HUES6 (cell line): ENCODE measurements around the gene C9orf85.
"Not testable (repeated sequence)": the region's sequence is repeated elsewhere in the genome, so short reads cannot be mapped to it uniquely, and the experiment has no call there.

Source experiments
- H3K27ac ChIP-seq: 2 replicates; pipeline ENCODE4 v1.7.0; 2013; ENCODE audit warnings: low read depth, mild to moderate bottlenecking, low read length, inconsistent platforms
- H3K27me3 ChIP-seq: 2 replicates; pipeline ENCODE4 v1.6.1; 2013; ENCODE audit warnings: low read length; ENCODE audit not compliant: control insufficient read depth, insufficient read depth
- H3K36me3 ChIP-seq: 2 replicates; pipeline ENCODE4 v1.6.1; 2013; ENCODE audit warnings: low read length; ENCODE audit not compliant: control insufficient read depth, insufficient read depth
- H3K4me1 ChIP-seq: 2 replicates; pipeline ENCODE4 v1.6.1; 2013; ENCODE audit warnings: low read length; ENCODE audit not compliant: control insufficient read depth, insufficient read depth
- H3K4me3 ChIP-seq: 2 replicates; pipeline ENCODE4 v1.5.1; 2013; ENCODE audit warnings: low read depth, low read length
- H3K9ac ChIP-seq: one replicate; pipeline ENCODE4 v1.6.1; 2013; ENCODE audit warnings: mild to moderate bottlenecking, low read length
- H3K9me3 ChIP-seq: 2 replicates; pipeline ENCODE4 v1.6.1; 2013; ENCODE audit warnings: low read depth, low read length; ENCODE audit not compliant: control insufficient read depth, insufficient read depth

The C9orf85 gene

GRCh38 chr9:72007726-72008125 lies 96.3 kb downstream of the C9orf85 start:
- not testable (repeated sequence) for H3K9ac ChIP-seq, H3K4me3 ChIP-seq, H3K27me3 ChIP-seq, H3K27ac ChIP-seq, H3K36me3 ChIP-seq, H3K9me3 ChIP-seq
- H3K4me1 ChIP-seq, result peaks cover 11% of the 10 kb centered on the region

- Histone ChIP-seq H3K27ac (no peak overlapping the region), H3K27me3 (no peaks in the 10 kb centered on the region), H3K9ac (no peak overlapping the region), H3K4me3 (no peak overlapping the region), H3K36me3 (no peaks in the 10 kb centered on the region), H3K9me3 (no peaks in the 10 kb centered on the region), H3K4me1 (peaks cover 4% of the 10 kb centered on the region; the same call in 1 of the 2 replicates)
Observed at GRCh38 chr9:72012646-72013045, 101.2 kb downstream of the C9orf85 start.

- Histone ChIP-seq H3K9me3 (no peaks in the 10 kb centered on the region), H3K27me3 (no peaks in the 10 kb centered on the region), H3K4me1 (no peaks in the 10 kb centered on the region), H3K4me3 (no peak overlapping the region), H3K36me3 (no peaks in the 10 kb centered on the region), H3K27ac (no peak overlapping the region), H3K9ac (no peak overlapping the region)
Observed at GRCh38 chr9:72013292-72013760, 101.9 kb downstream of the C9orf85 start.

GRCh38 chr9:72022841-72023240 lies 111.4 kb downstream of the C9orf85 start:
- H3K36me3 ChIP-seq, result no peaks in the 10 kb centered on the region
- H3K9ac ChIP-seq, result no peak overlapping the region
- no peak overlapping the region for H3K4me3 ChIP-seq
- H3K4me1 ChIP-seq, result peaks cover 3% of the 10 kb centered on the region; the same call in 1 of the 2 replicates
- H3K27me3 ChIP-seq, result no peaks in the 10 kb centered on the region
- H3K9me3 ChIP-seq, result no peaks in the 10 kb centered on the region
- no peak overlapping the region for H3K27ac ChIP-seq
